OCI-LY7 (cell line): ENCODE measurements around the gene ARV1.

Experiments used
- EZH2phosphoT487 ChIP-seq: fragments of 200-600 bp; sonication (generic); IDR thresholded peaks from 2 replicates; pipeline ENCODE4 v1.6.1; 2018; ENCODE audit warnings: low read depth, borderline replicate concordance, mild to moderate bottlenecking, mixed run types, antibody characterized with exemption, low read length, moderate library complexity, mixed read lengths
- TF ChIP-seq, protein P1 (sequence below): fragments of 200-600 bp; sonication (generic); conservative IDR thresholded peaks from 2 replicates; pipeline ENCODE4 v1.5.1; 2014; ENCODE audit warnings: mild to moderate bottlenecking, antibody characterized with exemption, low read length, moderate library complexity, mixed read lengths

GRCh38 chr1:231020139-231020601 lies 41.3 kb downstream of the ARV1 start:
- TF ChIP-seq, protein P1, sequence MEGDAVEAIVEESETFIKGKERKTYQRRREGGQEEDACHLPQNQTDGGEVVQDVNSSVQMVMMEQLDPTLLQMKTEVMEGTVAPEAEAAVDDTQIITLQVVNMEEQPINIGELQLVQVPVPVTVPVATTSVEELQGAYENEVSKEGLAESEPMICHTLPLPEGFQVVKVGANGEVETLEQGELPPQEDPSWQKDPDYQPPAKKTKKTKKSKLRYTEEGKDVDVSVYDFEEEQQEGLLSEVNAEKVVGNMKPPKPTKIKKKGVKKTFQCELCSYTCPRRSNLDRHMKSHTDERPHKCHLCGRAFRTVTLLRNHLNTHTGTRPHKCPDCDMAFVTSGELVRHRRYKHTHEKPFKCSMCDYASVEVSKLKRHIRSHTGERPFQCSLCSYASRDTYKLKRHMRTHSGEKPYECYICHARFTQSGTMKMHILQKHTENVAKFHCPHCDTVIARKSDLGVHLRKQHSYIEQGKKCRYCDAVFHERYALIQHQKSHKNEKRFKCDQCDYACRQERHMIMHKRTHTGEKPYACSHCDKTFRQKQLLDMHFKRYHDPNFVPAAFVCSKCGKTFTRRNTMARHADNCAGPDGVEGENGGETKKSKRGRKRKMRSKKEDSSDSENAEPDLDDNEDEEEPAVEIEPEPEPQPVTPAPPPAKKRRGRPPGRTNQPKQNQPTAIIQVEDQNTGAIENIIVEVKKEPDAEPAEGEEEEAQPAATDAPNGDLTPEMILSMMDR, result no peak
- no peak for TF ChIP-seq EZH2phosphoT487
